ENCODE results near the gene SPSB4. TPM values are rescaled to one million over a fixed set of nuclear protein-coding genes. Genes with fewer than 3 reads are reported as not detected.

Gene SPSB4
- total and polyA plus RNA-seq, 2 donors (not counting 1 experiment from before 2014, with no cell fraction given), result not detected

- H4K20me1 ChIP-seq (ENCODE audit: control insufficient read depth, extremely low read depth, insufficient read depth, low read length), result no peaks in the 10 kb centered on the region
- H3K79me2 ChIP-seq (ENCODE audit: control insufficient read depth, insufficient read depth, low read length), result no peaks in the 10 kb centered on the region
- TF ChIP-seq, protein P1, sequence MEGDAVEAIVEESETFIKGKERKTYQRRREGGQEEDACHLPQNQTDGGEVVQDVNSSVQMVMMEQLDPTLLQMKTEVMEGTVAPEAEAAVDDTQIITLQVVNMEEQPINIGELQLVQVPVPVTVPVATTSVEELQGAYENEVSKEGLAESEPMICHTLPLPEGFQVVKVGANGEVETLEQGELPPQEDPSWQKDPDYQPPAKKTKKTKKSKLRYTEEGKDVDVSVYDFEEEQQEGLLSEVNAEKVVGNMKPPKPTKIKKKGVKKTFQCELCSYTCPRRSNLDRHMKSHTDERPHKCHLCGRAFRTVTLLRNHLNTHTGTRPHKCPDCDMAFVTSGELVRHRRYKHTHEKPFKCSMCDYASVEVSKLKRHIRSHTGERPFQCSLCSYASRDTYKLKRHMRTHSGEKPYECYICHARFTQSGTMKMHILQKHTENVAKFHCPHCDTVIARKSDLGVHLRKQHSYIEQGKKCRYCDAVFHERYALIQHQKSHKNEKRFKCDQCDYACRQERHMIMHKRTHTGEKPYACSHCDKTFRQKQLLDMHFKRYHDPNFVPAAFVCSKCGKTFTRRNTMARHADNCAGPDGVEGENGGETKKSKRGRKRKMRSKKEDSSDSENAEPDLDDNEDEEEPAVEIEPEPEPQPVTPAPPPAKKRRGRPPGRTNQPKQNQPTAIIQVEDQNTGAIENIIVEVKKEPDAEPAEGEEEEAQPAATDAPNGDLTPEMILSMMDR (conservative IDR thresholded peaks at IDR 0.05 in 1 of 2, IDR thresholded peaks at IDR 0.05 in 1 of 2; ENCODE audit: low read depth in 1 of 2, low read length in 2 of 2), result no peak
- TF ChIP-seq EZH2 (IDR thresholded peaks at IDR 0.05; ENCODE audit: low read length, missing control alignments), result no peak
- H3K27ac ChIP-seq (ENCODE audit: insufficient read depth, low read length), result no peak overlapping the region
- H3K27me3 ChIP-seq (ENCODE audit: control insufficient read depth, insufficient read depth, low read length), result no peaks in the 10 kb centered on the region
- H2AFZ ChIP-seq (ENCODE audit: low read length), result no peak overlapping the region
- H3K9me3 ChIP-seq (ENCODE audit: control insufficient read depth, insufficient read depth, low read depth, low read length), result no peaks in the 10 kb centered on the region
- H3K36me3 ChIP-seq (ENCODE audit: control insufficient read depth, insufficient read depth, low read length), result no peaks in the 10 kb centered on the region
- H3K4me2 ChIP-seq (ENCODE audit: extremely low read depth, insufficient read depth, low read length), result no peak overlapping the region
- no peak overlapping the region for H3K4me3 ChIP-seq (replicated peaks in 1 of 4; ENCODE audit: control extremely low read depth in 1 of 4, insufficient read depth in 1 of 4, low read depth in 3 of 4, low read length in 4 of 4)
- DNase-seq (ENCODE audit: low read depth in 2 of 2), result no peak
- no peaks in the 10 kb centered on the region for H3K4me1 ChIP-seq (ENCODE audit: control insufficient read depth, extremely low read depth, insufficient read depth, low read length)
- no peak overlapping the region for H3K9ac ChIP-seq (ENCODE audit: insufficient read depth, low read length)
These were observed 130.0 kb downstream of the SPSB4 start for GRCh38 chr3:141181196-141181595.

GRCh38 chr3:141181819-141182218 lies 130.7 kb downstream of the SPSB4 start:
- no peak overlapping the region for H3K4me3 ChIP-seq (replicated peaks in 1 of 4; ENCODE audit: control extremely low read depth in 1 of 4, insufficient read depth in 1 of 4, low read depth in 3 of 4, low read length in 4 of 4)
- no peaks in the 10 kb centered on the region for H3K79me2 ChIP-seq (ENCODE audit: control insufficient read depth, insufficient read depth, low read length)
- H3K4me2 ChIP-seq (ENCODE audit: extremely low read depth, insufficient read depth, low read length), result no peak overlapping the region
- no peaks in the 10 kb centered on the region for H3K4me1 ChIP-seq (ENCODE audit: control insufficient read depth, extremely low read depth, insufficient read depth, low read length)
- H3K27me3 ChIP-seq (ENCODE audit: control insufficient read depth, insufficient read depth, low read length), result no peaks in the 10 kb centered on the region
- H3K9me3 ChIP-seq (ENCODE audit: control insufficient read depth, insufficient read depth, low read depth, low read length), result no peaks in the 10 kb centered on the region
- no peak overlapping the region for H3K27ac ChIP-seq (ENCODE audit: insufficient read depth, low read length)
- H3K9ac ChIP-seq (ENCODE audit: insufficient read depth, low read length), result no peak overlapping the region
- no peaks in the 10 kb centered on the region for H4K20me1 ChIP-seq (ENCODE audit: control insufficient read depth, extremely low read depth, insufficient read depth, low read length)
- H3K36me3 ChIP-seq (ENCODE audit: control insufficient read depth, insufficient read depth, low read length), result no peaks in the 10 kb centered on the region
- DNase-seq (ENCODE audit: low read depth in 2 of 2), result no peak
- H2AFZ ChIP-seq (ENCODE audit: low read length), result no peak overlapping the region
- TF ChIP-seq EZH2 (IDR thresholded peaks at IDR 0.05; ENCODE audit: low read length, missing control alignments), result no peak

DNA sequence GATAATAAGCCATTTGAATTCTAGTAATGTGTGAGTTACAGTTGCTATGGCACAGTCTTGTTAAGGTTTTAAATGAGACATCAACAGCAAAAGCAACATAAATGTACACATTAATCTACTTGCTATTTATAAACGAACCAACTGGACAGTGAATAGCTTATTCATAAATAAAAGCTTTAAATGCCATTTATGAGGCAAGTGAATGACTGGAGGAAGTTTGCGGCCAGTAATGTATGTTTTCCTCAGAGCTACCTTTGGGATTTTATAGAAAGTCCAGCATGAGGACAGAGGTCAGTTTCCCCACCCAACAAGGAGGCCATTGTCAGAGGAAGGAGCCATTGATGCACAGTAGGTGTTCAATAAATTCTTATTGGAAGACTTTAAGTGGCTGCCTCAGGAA lies 132.5 kb downstream of the SPSB4 start:
- Histone ChIP-seq H3K4me1 (ENCODE audit: control insufficient read depth, extremely low read depth, insufficient read depth, low read length) (no peaks in the 10 kb centered on the region), H3K27ac (ENCODE audit: insufficient read depth, low read length) (no peak overlapping the region), H2AFZ (ENCODE audit: low read length) (no peak overlapping the region), H3K27me3 (ENCODE audit: control insufficient read depth, insufficient read depth, low read length) (no peaks in the 10 kb centered on the region), H3K79me2 (ENCODE audit: control insufficient read depth, insufficient read depth, low read length) (no peaks in the 10 kb centered on the region), H4K20me1 (ENCODE audit: control insufficient read depth, extremely low read depth, insufficient read depth, low read length) (no peaks in the 10 kb centered on the region), H3K9ac (ENCODE audit: insufficient read depth, low read length) (no peak overlapping the region), H3K9me3 (ENCODE audit: control insufficient read depth, insufficient read depth, low read depth, low read length) (no peaks in the 10 kb centered on the region), H3K4me3 (replicated peaks in 1 of 4; ENCODE audit: control extremely low read depth in 1 of 4, insufficient read depth in 1 of 4, low read depth in 3 of 4, low read length in 4 of 4) (no peak overlapping the region), H3K36me3 (ENCODE audit: control insufficient read depth, insufficient read depth, low read length) (no peaks in the 10 kb centered on the region), H3K4me2 (ENCODE audit: extremely low read depth, insufficient read depth, low read length) (no peak overlapping the region)
- no peak for DNase-seq (ENCODE audit: low read depth in 2 of 2)
- no peak for TF ChIP-seq EZH2 (IDR thresholded peaks at IDR 0.05; ENCODE audit: low read length, missing control alignments)
- TF ChIP-seq, protein P1 (conservative IDR thresholded peaks at IDR 0.05 in 1 of 2, IDR thresholded peaks at IDR 0.05 in 1 of 2; ENCODE audit: low read depth in 1 of 2, low read length in 2 of 2), result no peak
